Neural cell (in vitro differentiated cells): Measurements from ENCODE around the gene SLC6A17.

ENCODE experiments used
- CTCF ChIP-seq: fragments of 450-650 bp; IDR thresholded peaks from 2 replicates; pipeline ENCODE4 v1.5.1; 2014; ENCODE audit warnings: antibody characterized with exemption, mild to moderate bottlenecking, moderate library complexity; ENCODE audit not compliant: poor library complexity, severe bottlenecking
- EP300 ChIP-seq: fragments of 450-650 bp; conservative IDR thresholded peaks from 2 replicates; pipeline ENCODE4 v1.6.1; 2014; ENCODE audit warnings: antibody characterized with exemption, mild to moderate bottlenecking, moderate library complexity; ENCODE audit not compliant: poor library complexity, severe bottlenecking
- EZH2 ChIP-seq: fragments of 200-600, 300-800 bp; shearing (Covaris generic), sonication (generic); IDR thresholded peaks from 2 replicates; pipeline ENCODE4 v1.6.1; 2014; ENCODE audit warnings: antibody characterized with exemption, low read length, borderline replicate concordance, mild to moderate bottlenecking; ENCODE audit not compliant: insufficient read depth, poor library complexity, severe bottlenecking
- MXI1 ChIP-seq: fragments of 450-650 bp; conservative IDR thresholded peaks from 2 replicates; pipeline ENCODE4 v1.6.1; 2014; ENCODE audit warnings: antibody characterized with exemption, mild to moderate bottlenecking; ENCODE audit not compliant: poor library complexity, severe bottlenecking
- POLR2AphosphoS5 ChIP-seq: IDR thresholded peaks from 2 replicates; pipeline ENCODE4 v1.6.1; 2012
- RAD21 ChIP-seq: fragments of 450-650 bp; conservative IDR thresholded peaks from 2 replicates; pipeline ENCODE4 v1.6.1; 2014; ENCODE audit warnings: antibody characterized with exemption, mild to moderate bottlenecking, moderate library complexity
- REST ChIP-seq: IDR thresholded peaks from 2 replicates; pipeline ENCODE4 v1.6.1; 2012; ENCODE audit warnings: borderline replicate concordance
- SMC3 ChIP-seq: fragments of 450-650 bp; conservative IDR thresholded peaks from 2 replicates; pipeline ENCODE4 v1.6.1; 2014; ENCODE audit warnings: antibody characterized with exemption, mild to moderate bottlenecking, moderate library complexity; ENCODE audit not compliant: poor library complexity
- TAF1 ChIP-seq: IDR thresholded peaks from 2 replicates; pipeline ENCODE4 v1.6.1; 2012; ENCODE audit warnings: low read depth

- TF ChIP-seq CTCF: no peak
- peak; percentile 65 for TF ChIP-seq EZH2
- TF ChIP-seq RAD21: no peak
- TF ChIP-seq POLR2AphosphoS5: no peak
- no peak for TF ChIP-seq REST
- no peak for TF ChIP-seq TAF1
- no peak for TF ChIP-seq MXI1
- no peak for TF ChIP-seq SMC3
- TF ChIP-seq EP300: no peak
Measured at GRCh38 chr1:110211496-110212168, 61.3 kb downstream of the SLC6A17 start.
